AG04450 (cell line): ENCODE results near the gene LCTL. TPM values are rescaled to one million over a fixed set of nuclear protein-coding genes. Genes with fewer than 3 reads are reported as not detected.

ENCODE experiments used
- CTCF ChIA-PET: fragments of 300-600, 350-600 bp; formaldehyde crosslinking; extraction: SDS; loops from one replicate; lab custom pipeline; 2022; ENCODE audit warnings: antibody characterized with exemption, inconsistent platforms; lab: Charles Lee
- POLR2A ChIA-PET: fragments of 350-600 bp; formaldehyde crosslinking; extraction: SDS; loops from one replicate; lab custom pipeline; 2021; ENCODE audit warnings: antibody characterized with exemption, inconsistent platforms; lab: Yijun Ruan, JAX
- DNase-seq: peaks from one replicate; pipeline ENCODE4 v3.0.0-alpha.2; 2011; ENCODE audit warnings: low read depth, low spot score
- H3K27ac ChIP-seq: one replicate; pipeline ENCODE4 v1.5.1; 2012; ENCODE audit warnings: low read depth, low read length, control low read depth
- H3K27me3 ChIP-seq: one replicate; pipeline ENCODE4 v1.6.0; 2012; ENCODE audit warnings: low read length; ENCODE audit not compliant: control insufficient read depth, insufficient read depth
- H3K4me3 ChIP-seq: 2 replicates; pipeline ENCODE4 v1.5.1; 2011; ENCODE audit warnings: mild to moderate bottlenecking, low read depth, low read length, control low read depth
- H3K9me3 ChIP-seq: 2 replicates; pipeline ENCODE4 v1.5.1; 2012; ENCODE audit warnings: low read length; ENCODE audit not compliant: control insufficient read depth, insufficient read depth
- CTCF ChIP-seq: IDR thresholded peaks from 2 replicates; pipeline ENCODE4 v1.5.1; 2011; ENCODE audit warnings: low read depth, low read length, control low read depth, inconsistent platforms
- polyA plus RNA-seq: library from polyadenylated mRNA; depleted of rRNA; stranded (reverse); fragments of >200 nt; gene quantifications from 2 replicates; pipeline ENCODE4 v1.2.3, GENCODE V29; 2011

The LCTL gene
- polyA plus RNA-seq, 1 experiment, result 6.5 TPM

- no peaks in the 10 kb centered on the region for H3K27me3 ChIP-seq
- H3K27ac ChIP-seq, result no peak overlapping the region
- ChIA-PET POLR2A (interaction anchor here (0.6 to 0.7 kb wide), 2 partner anchors 9 to 23 kb away, joined by 3 to 8 read pairs; partner anchors contain the start of gene LCTL), CTCF (interaction anchor here (1.0 to 1.5 kb wide), 2 partner anchors 8 to 45 kb away, joined by 3 to 9 read pairs; partner anchors contain the start of gene LCTL)
- H3K4me3 ChIP-seq, result no peak overlapping the region
- no peak for DNase-seq
- no peak for TF ChIP-seq CTCF
- no peaks in the 10 kb centered on the region for H3K9me3 ChIP-seq
These were observed 8.8 kb upstream of the LCTL start for GRCh38 chr15:66574596-66574950.

GRCh38 chr15:66573719-66574595 lies 8.2 kb upstream of the LCTL start:
- DNase-seq, result peak; percentile 57
- TF ChIP-seq CTCF, result no peak
- POLR2A ChIA-PET, result interaction anchor here (0.6 to 0.7 kb wide), 2 partner anchors 8 to 23 kb away, joined by 3 to 8 read pairs; partner anchors contain the start of gene LCTL
- Histone ChIP-seq H3K4me3 (no peak overlapping the region), H3K27ac (peak overlapping the region; percentile 25), H3K9me3 (no peaks in the 10 kb centered on the region), H3K27me3 (no peaks in the 10 kb centered on the region)
- CTCF ChIA-PET, result interaction anchor here (1.0 to 1.5 kb wide), 2 partner anchors 8 to 45 kb away, joined by 3 to 9 read pairs; partner anchors contain the start of gene LCTL

DNA sequence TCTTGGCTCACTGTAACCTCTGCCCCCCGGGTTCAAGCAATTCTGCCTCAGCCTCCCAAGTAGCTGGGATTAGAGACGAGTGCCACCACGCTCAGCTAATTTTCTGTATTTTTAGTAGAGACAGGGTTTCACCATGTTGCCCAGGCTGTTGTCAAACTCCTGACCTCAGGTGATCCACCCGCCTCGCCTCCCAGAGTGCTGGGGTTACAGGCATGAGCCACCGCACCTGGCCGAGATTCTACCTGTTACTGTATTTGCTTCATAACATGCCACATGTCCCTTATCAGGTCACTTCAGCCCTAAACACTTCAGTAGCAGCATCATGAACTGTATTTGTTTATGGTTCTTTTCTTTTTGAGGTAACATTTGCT lies 7.5 kb upstream of the LCTL start:
- TF ChIP-seq CTCF, result no peak
- ChIA-PET CTCF (no interaction called here), POLR2A (no interaction called here)
- Histone ChIP-seq H3K27me3 (no peaks in the 10 kb centered on the region), H3K9me3 (no peaks in the 10 kb centered on the region), H3K27ac (no peak overlapping the region), H3K4me3 (no peak overlapping the region)
- DNase-seq, result no peak

DNA sequence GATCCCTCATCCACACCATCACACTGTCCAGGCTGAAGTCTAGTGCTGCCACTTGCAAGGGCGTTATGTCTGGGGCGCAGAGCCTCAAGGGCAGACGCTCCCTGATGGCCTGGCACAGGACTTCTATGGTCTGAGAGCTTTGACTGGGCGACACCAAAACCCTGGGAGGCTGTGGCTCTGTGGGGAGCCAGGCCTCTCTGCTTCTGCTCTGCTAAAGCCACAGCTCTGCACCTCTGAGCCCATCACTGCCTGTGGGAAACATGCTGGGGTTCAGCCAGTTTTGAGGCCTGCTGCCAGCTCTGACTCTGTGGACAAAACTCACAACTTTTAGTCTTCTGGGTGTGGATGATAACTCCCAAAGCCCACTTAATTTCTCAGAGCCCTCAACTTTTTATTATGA lies 6.3 kb upstream of the LCTL start:
- Histone ChIP-seq H3K9me3 (no peaks in the 10 kb centered on the region), H3K27ac (no peak overlapping the region), H3K27me3 (no peaks in the 10 kb centered on the region), H3K4me3 (no peak overlapping the region)
- DNase-seq, result no peak
- ChIA-PET CTCF (interaction anchor here (0.7 kb wide), 1 partner anchor 33 kb away, joined by 4 read pairs; no protein-coding TSS in a partner anchor), POLR2A (no interaction called here)
- no peak for TF ChIP-seq CTCF

GRCh38 chr15:66570842-66571478 lies 5.2 kb upstream of the LCTL start:
- ChIA-PET CTCF (no interaction called here), POLR2A (no interaction called here)
- no peaks in the 10 kb centered on the region for H3K9me3 ChIP-seq
- H3K4me3 ChIP-seq, result no peak overlapping the region
- H3K27ac ChIP-seq, result no peak overlapping the region
- no peak for DNase-seq
- no peaks in the 10 kb centered on the region for H3K27me3 ChIP-seq
- TF ChIP-seq CTCF, result no peak
